NCI-H2081 (cell line): ENCODE results near the gene SSB.
"Not testable (repeated sequence)": the region's sequence is repeated elsewhere in the genome, so short reads cannot be mapped to it uniquely, and the experiment has no call there.

Experiments
- DNase-seq, 2 experiments: peaks; one replicate each; lab custom pipeline; 2025; lab: John Stamatoyannopoulos, UW

The SSB gene

GRCh38 chr2:169781249-169782013 lies 17.2 kb upstream of the SSB start:
- DNase-seq, result no peak

GRCh38 chr2:169782513-169782912 lies 16.2 kb upstream of the SSB start:
- DNase-seq, result no peak

GRCh38 chr2:169790581-169790980 lies 8.1 kb upstream of the SSB start:
- no peak for DNase-seq

GRCh38 chr2:169795181-169795580 lies 3.5 kb upstream of the SSB start:
- no peak for DNase-seq

GRCh38 chr2:169796441-169796840 lies 2.2 kb upstream of the SSB start:
- no peak for DNase-seq

GRCh38 chr2:169797601-169798000 lies 1.1 kb upstream of the SSB start:
- no peak for DNase-seq

GRCh38 chr2:169798397-169798717 lies 314 bp upstream of the SSB start:
- no peak for DNase-seq

- DNase-seq, result no peak
Measured at GRCh38 chr2:169803480-169803879, 4.8 kb downstream of the SSB start.

- DNase-seq, result no peak
Measured at GRCh38 chr2:169806586-169806985, 7.9 kb downstream of the SSB start.

- DNase-seq, result no peak
Measured at GRCh38 chr2:169808221-169808620, 9.6 kb downstream of the SSB start.

- no peak for DNase-seq
Measured at GRCh38 chr2:169815849-169816248, 17.2 kb downstream of the SSB start.

GRCh38 chr2:169816961-169817360 lies 18.3 kb downstream of the SSB start:
- DNase-seq, result not testable (repeated sequence)

GRCh38 chr2:169817369-169817768 lies 18.7 kb downstream of the SSB start:
- not testable (repeated sequence) for DNase-seq

- DNase-seq, result no peak
Measured at GRCh38 chr2:169818241-169818640, 19.6 kb downstream of the SSB start.

GRCh38 chr2:169819106-169819505 lies 20.4 kb downstream of the SSB start:
- DNase-seq, result no peak

- DNase-seq, result not testable (repeated sequence)
Measured at GRCh38 chr2:169820101-169820500, 21.4 kb downstream of the SSB start.

- no peak for DNase-seq
Measured at GRCh38 chr2:169822036-169822435, 23.4 kb downstream of the SSB start.

- DNase-seq, result no peak
Measured at GRCh38 chr2:169822785-169823392, 24.2 kb downstream of the SSB start.

- no peak for DNase-seq
Measured at GRCh38 chr2:169823996-169824372, 25.3 kb downstream of the SSB start.

- DNase-seq, result peak; percentile 83 to 85
Measured at GRCh38 chr2:169824373-169825333, 26.0 kb downstream of the SSB start, which contains the start of gene METTL5. METTL5 (minus strand) TSS chr2:169824905; CDS start chr2:169824597, 308 bp downstream.

GRCh38 chr2:169827272-169828140 lies 28.8 kb downstream of the SSB start, which contains the start of gene UBR3:
UBR3 (plus strand) TSS chr2:169827454; CDS start chr2:169827508, 54 bp downstream.
- DNase-seq, result peak; percentile 87 to 90
